NCI-H2107 treated with DMSO at 0.1 percent for 48 hours (cell line): ENCODE results near the gene HIPK4.
"Not testable (repeated sequence)": the region's sequence is repeated elsewhere in the genome, so short reads cannot be mapped to it uniquely, and the experiment has no call there.

Source experiments
- DNase-seq: peaks from one replicate; lab custom pipeline; 2025; ENCODE audit not compliant: unreplicated experiment; lab: John Stamatoyannopoulos, UW

HIPK4 gene, protein sequence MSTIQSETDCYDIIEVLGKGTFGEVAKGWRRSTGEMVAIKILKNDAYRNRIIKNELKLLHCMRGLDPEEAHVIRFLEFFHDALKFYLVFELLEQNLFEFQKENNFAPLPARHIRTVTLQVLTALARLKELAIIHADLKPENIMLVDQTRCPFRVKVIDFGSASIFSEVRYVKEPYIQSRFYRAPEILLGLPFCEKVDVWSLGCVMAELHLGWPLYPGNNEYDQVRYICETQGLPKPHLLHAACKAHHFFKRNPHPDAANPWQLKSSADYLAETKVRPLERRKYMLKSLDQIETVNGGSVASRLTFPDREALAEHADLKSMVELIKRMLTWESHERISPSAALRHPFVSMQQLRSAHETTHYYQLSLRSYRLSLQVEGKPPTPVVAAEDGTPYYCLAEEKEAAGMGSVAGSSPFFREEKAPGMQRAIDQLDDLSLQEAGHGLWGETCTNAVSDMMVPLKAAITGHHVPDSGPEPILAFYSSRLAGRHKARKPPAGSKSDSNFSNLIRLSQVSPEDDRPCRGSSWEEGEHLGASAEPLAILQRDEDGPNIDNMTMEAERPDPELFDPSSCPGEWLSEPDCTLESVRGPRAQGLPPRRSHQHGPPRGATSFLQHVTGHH

GRCh38 chr19:40390084-40390742 is at the start of gene HIPK4:
TSS of gene HIPK4 (minus strand) at chr19:40390181. CDS start at chr19:40389902, 279 bp downstream.
- no peak for DNase-seq

- no peak for DNase-seq
Measured at GRCh38 chr19:40438284-40438683, 48.3 kb upstream of the HIPK4 start.

GRCh38 chr19:40433391-40434216 is 43.6 kb upstream of the HIPK4 start:
- DNase-seq: peak; percentile 33

- peak; percentile 33 for DNase-seq
Measured at GRCh38 chr19:40432760-40433159, 42.8 kb upstream of the HIPK4 start.

- DNase-seq: no peak
Measured at GRCh38 chr19:40431698-40432097, 41.7 kb upstream of the HIPK4 start.

- DNase-seq: not testable (repeated sequence)
Measured at GRCh38 chr19:40430242-40430641, 40.3 kb upstream of the HIPK4 start.

GRCh38 chr19:40428197-40428596 is 38.2 kb upstream of the HIPK4 start:
- not testable (repeated sequence) for DNase-seq

- DNase-seq: peak; percentile 98
Measured at GRCh38 chr19:40425450-40426287, 35.7 kb upstream of the HIPK4 start, which contains the start of gene SERTAD1. TSS of gene SERTAD1 (minus strand) at chr19:40425992. CDS start at chr19:40423546, 2,446 bp downstream.

DNA sequence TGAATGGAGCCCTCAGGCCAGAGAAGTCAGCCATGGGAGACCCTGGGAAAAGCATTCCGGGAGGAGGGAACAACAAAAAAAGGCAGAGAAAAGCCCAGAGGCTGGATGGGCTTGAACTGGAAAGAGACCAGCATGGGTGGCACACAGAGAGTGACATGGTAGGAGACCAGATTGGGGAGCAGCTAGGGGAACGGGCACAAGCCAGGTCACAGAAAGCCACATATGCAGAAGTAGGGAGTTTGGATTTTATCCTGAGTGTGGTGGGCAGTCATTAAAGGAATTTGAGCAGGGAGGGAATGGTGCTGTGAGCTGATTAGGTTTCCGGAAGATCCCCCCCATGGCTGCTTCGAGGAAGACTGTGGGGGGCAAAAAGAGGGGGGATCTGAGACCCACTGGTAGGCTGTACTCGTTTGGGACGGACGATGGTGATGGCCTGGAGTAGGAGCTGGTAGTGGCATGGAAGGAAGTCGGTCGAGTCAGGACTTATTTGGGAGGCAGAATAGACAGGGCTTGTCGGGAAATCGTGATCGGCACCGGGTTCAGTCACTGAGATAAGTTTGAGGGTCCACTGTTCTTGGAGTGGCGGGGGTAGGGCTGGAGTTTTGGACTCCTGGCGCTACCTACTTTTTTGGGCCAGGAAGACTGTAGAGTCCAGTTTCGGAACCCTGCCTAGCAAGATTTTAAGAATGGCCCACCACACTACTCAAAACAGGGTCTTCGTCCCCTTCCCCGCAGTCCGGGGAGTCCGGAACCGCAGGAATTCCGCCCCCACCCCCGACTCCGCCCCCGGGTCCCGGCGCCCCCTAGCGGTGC is 34.9 kb upstream of the HIPK4 start:
- no peak for DNase-seq

GRCh38 chr19:40423938-40424337 is 34.0 kb upstream of the HIPK4 start:
- DNase-seq: no peak

- no peak for DNase-seq
Measured at GRCh38 chr19:40422748-40423566, 33.0 kb upstream of the HIPK4 start.

GRCh38 chr19:40421993-40422747 is 32.2 kb upstream of the HIPK4 start:
- no peak for DNase-seq

GRCh38 chr19:40420766-40421765 is 31.1 kb upstream of the HIPK4 start:
- peak; percentile 57 for DNase-seq

DNA sequence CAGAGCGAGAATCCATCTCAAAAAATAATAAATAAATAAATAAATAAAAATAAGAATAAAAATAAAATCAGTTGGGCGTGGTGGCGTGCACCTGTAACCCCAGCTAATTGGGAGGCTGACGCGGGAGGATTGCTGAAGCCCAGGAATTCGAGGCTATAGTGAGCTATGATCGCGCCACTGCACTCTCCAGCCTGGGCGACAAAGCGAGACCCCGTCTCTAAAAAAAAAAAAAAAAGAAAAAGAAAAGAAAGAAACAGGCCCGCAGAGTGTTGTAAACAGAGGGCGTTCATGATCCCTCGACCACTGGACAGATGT is 30.4 kb upstream of the HIPK4 start:
- no peak for DNase-seq

- DNase-seq: no peak
Measured at GRCh38 chr19:40419780-40420179, 29.8 kb upstream of the HIPK4 start.

GRCh38 chr19:40419066-40419612 is 29.2 kb upstream of the HIPK4 start:
- DNase-seq: no peak
